Neural cell (in vitro differentiated cells): ENCODE data around the gene PYGO2. TPM values are rescaled to one million over a fixed set of nuclear protein-coding genes. Genes with fewer than 3 reads are reported as not detected.
"Not testable (repeated sequence)": the region's sequence is repeated elsewhere in the genome, so short reads cannot be mapped to it uniquely, and the experiment has no call there.

Source experiments
- H2AFZ ChIP-seq: fragments of 200-600, 300-800 bp; sonication (generic), shearing (Covaris generic); 2 replicates; pipeline ENCODE4 v1.6.0; 2014; ENCODE audit warnings: low read depth, mild to moderate bottlenecking, antibody characterized with exemption, low read length, moderate library complexity
- H3F3A ChIP-seq: fragments of 200-600 bp; shearing (Covaris generic); 2 replicates; pipeline ENCODE4 v1.6.1; 2016; ENCODE audit warnings: mild to moderate bottlenecking, moderate library complexity, mixed read lengths, antibody characterized with exemption, low read length; ENCODE audit not compliant: insufficient read depth, poor library complexity, severe bottlenecking
- H3K27ac ChIP-seq: fragments of 200-600, 300-800 bp; sonication (generic), shearing (Covaris generic); 2 replicates; pipeline ENCODE4 v1.5.1; 2014; ENCODE audit warnings: mild to moderate bottlenecking, low read length, moderate library complexity
- H3K27me3 ChIP-seq: fragments of 300-800, 200-600 bp; sonication (generic), shearing (Covaris generic); 2 replicates; pipeline ENCODE4 v1.6.0; 2014; ENCODE audit warnings: mild to moderate bottlenecking, low read depth, low read length, moderate library complexity; ENCODE audit not compliant: insufficient read depth
- H3K36me3 ChIP-seq: fragments of 300-800, 200-600 bp; sonication (generic), shearing (Covaris generic); 2 replicates; pipeline ENCODE4 v1.5.1; 2014; ENCODE audit warnings: mild to moderate bottlenecking, antibody characterized with exemption, low read length, moderate library complexity; ENCODE audit not compliant: insufficient read depth
- H3K4me2 ChIP-seq: fragments of 300-800, 200-600 bp; sonication (generic), shearing (Covaris generic); 2 replicates; pipeline ENCODE4 v1.6.0; 2014; ENCODE audit warnings: mild to moderate bottlenecking, low read length
- H3K4me3 ChIP-seq: fragments of 300-800, 200-600 bp; sonication (generic), shearing (Covaris generic); 2 replicates; pipeline ENCODE4 v1.5.1; 2014; ENCODE audit warnings: mild to moderate bottlenecking, low read length, moderate library complexity
- H3K79me2 ChIP-seq: fragments of 200-600 bp; shearing (Covaris generic); replicated peaks from 2 replicates; pipeline ENCODE4 v1.6.0; 2014; ENCODE audit warnings: mild to moderate bottlenecking, low read length, moderate library complexity; ENCODE audit not compliant: insufficient read depth
- H3K9ac ChIP-seq: fragments of 300-800, 200-600 bp; sonication (generic), shearing (Covaris generic); 2 replicates; pipeline ENCODE4 v1.6.1; 2016; ENCODE audit warnings: mild to moderate bottlenecking, low read length, mixed read lengths
- H3K9me2 ChIP-seq: fragments of 200-600 bp; shearing (Covaris generic); 2 replicates; pipeline ENCODE4 v1.6.1; 2016; ENCODE audit warnings: mild to moderate bottlenecking, low read length, mixed read lengths; ENCODE audit not compliant: insufficient read depth
- H3K9me3 ChIP-seq: fragments of 200-600, 300-800 bp; sonication (generic), shearing (Covaris generic); 2 replicates; pipeline ENCODE4 v1.6.1; 2016; ENCODE audit warnings: mild to moderate bottlenecking, mixed run types, low read length, moderate library complexity, mixed read lengths
- H4K20me1 ChIP-seq: fragments of 200-600 bp; shearing (Covaris generic); 2 replicates; pipeline ENCODE4 v1.6.1; 2016; ENCODE audit warnings: mild to moderate bottlenecking, mixed run types; ENCODE audit not compliant: insufficient read depth
- CTCF ChIP-seq: fragments of 450-650 bp; IDR thresholded peaks from 2 replicates; pipeline ENCODE4 v1.5.1; 2014; ENCODE audit warnings: antibody characterized with exemption, mild to moderate bottlenecking, moderate library complexity; ENCODE audit not compliant: poor library complexity, severe bottlenecking
- EP300 ChIP-seq: fragments of 450-650 bp; conservative IDR thresholded peaks from 2 replicates; pipeline ENCODE4 v1.6.1; 2014; ENCODE audit warnings: antibody characterized with exemption, mild to moderate bottlenecking, moderate library complexity; ENCODE audit not compliant: poor library complexity, severe bottlenecking
- EZH2 ChIP-seq: fragments of 200-600, 300-800 bp; shearing (Covaris generic), sonication (generic); IDR thresholded peaks from 2 replicates; pipeline ENCODE4 v1.6.1; 2014; ENCODE audit warnings: antibody characterized with exemption, low read length, borderline replicate concordance, mild to moderate bottlenecking; ENCODE audit not compliant: insufficient read depth, poor library complexity, severe bottlenecking
- MXI1 ChIP-seq: fragments of 450-650 bp; conservative IDR thresholded peaks from 2 replicates; pipeline ENCODE4 v1.6.1; 2014; ENCODE audit warnings: antibody characterized with exemption, mild to moderate bottlenecking; ENCODE audit not compliant: poor library complexity, severe bottlenecking
- POLR2AphosphoS5 ChIP-seq: IDR thresholded peaks from 2 replicates; pipeline ENCODE4 v1.6.1; 2012
- RAD21 ChIP-seq: fragments of 450-650 bp; conservative IDR thresholded peaks from 2 replicates; pipeline ENCODE4 v1.6.1; 2014; ENCODE audit warnings: antibody characterized with exemption, mild to moderate bottlenecking, moderate library complexity
- REST ChIP-seq: IDR thresholded peaks from 2 replicates; pipeline ENCODE4 v1.6.1; 2012; ENCODE audit warnings: borderline replicate concordance
- SMC3 ChIP-seq: fragments of 450-650 bp; conservative IDR thresholded peaks from 2 replicates; pipeline ENCODE4 v1.6.1; 2014; ENCODE audit warnings: antibody characterized with exemption, mild to moderate bottlenecking, moderate library complexity; ENCODE audit not compliant: poor library complexity
- TAF1 ChIP-seq: IDR thresholded peaks from 2 replicates; pipeline ENCODE4 v1.6.1; 2012; ENCODE audit warnings: low read depth
- polyA plus RNA-seq: library from polyadenylated mRNA; depleted of rRNA; stranded (reverse); fragments of >200 nt; gene quantifications from 2 replicates; pipeline ENCODE4 v1.2.3, GENCODE V29; 2014

The PYGO2 gene
- polyA plus RNA-seq, 1 donor from 2014 or later, result 13.4 TPM

- not testable (repeated sequence) for H3K36me3 ChIP-seq, H3K9ac ChIP-seq, H3K9me2 ChIP-seq, H3K79me2 ChIP-seq, H3K27ac ChIP-seq, H3K27me3 ChIP-seq, H3F3A ChIP-seq, H3K9me3 ChIP-seq, H3K4me3 ChIP-seq, H4K20me1 ChIP-seq, H3K4me2 ChIP-seq, H2AFZ ChIP-seq
Observed at GRCh38 chr1:154995301-154995983, 33.9 kb upstream of the PYGO2 start.

- no peak for TF ChIP-seq REST
- no peak for TF ChIP-seq SMC3
- TF ChIP-seq TAF1, result no peak
- no peak for TF ChIP-seq POLR2AphosphoS5
- TF ChIP-seq EP300, result no peak
- TF ChIP-seq RAD21, result no peak
- no peak for TF ChIP-seq MXI1
- TF ChIP-seq CTCF, result no peak
- TF ChIP-seq EZH2, result no peak
- no peak overlapping the region for H3K9ac ChIP-seq
Observed at GRCh38 chr1:154994591-154994990, 33.0 kb upstream of the PYGO2 start.

GRCh38 chr1:154994269-154994587, 32.6 kb upstream of the PYGO2 start:
- Histone ChIP-seq H3K4me3 (no peak overlapping the region), H3K27ac (no peak overlapping the region), H3K4me2 (no peak overlapping the region), H3K79me2 (no peaks in the 10 kb centered on the region), H3F3A (peaks cover 3% of the 10 kb centered on the region), H3K27me3 (no peaks in the 10 kb centered on the region), H3K9me2 (no peaks in the 10 kb centered on the region), H3K9ac (no peak overlapping the region), H4K20me1 (no peaks in the 10 kb centered on the region), H2AFZ (no peak overlapping the region), H3K36me3 (no peaks in the 10 kb centered on the region), H3K9me3 (no peaks in the 10 kb centered on the region)
- TF ChIP-seq EP300, result no peak
- no peak for TF ChIP-seq POLR2AphosphoS5
- TF ChIP-seq EZH2, result no peak
- TF ChIP-seq CTCF, result no peak
- TF ChIP-seq TAF1, result no peak

More at GRCh38 chr1:154994591-154994990, 33.0 kb upstream of the PYGO2 start:
- Histone ChIP-seq H3K79me2 (no peaks in the 10 kb centered on the region), H3K27me3 (no peaks in the 10 kb centered on the region), H3K9me2 (no peaks in the 10 kb centered on the region), H3K27ac (no peak overlapping the region), H4K20me1 (no peaks in the 10 kb centered on the region), H3K9me3 (no peaks in the 10 kb centered on the region), H2AFZ (no peak overlapping the region), H3F3A (peaks cover 3% of the 10 kb centered on the region), H3K4me3 (no peak overlapping the region), H3K4me2 (no peak overlapping the region), H3K36me3 (no peaks in the 10 kb centered on the region)
